ENCODE results near the gene KCNJ5.

Gene KCNJ5

GRCh38 chr11:128907585-128907984 lies 16.4 kb downstream of the KCNJ5 start:
- Histone ChIP-seq H4K20me1 (ENCODE audit: insufficient read depth, low read length) (no peaks in the 10 kb centered on the region), H3K4me1 (ENCODE audit: insufficient read depth, low read length) (no peaks in the 10 kb centered on the region), H3K27me3 (ENCODE audit: insufficient read depth, low read length, poor library complexity) (peaks cover 44% of the 10 kb centered on the region), H3K36me3 (ENCODE audit: insufficient read depth, low read length) (no peaks in the 10 kb centered on the region), H2AFZ (ENCODE audit: low read depth, low read length) (no peak overlapping the region), H3K4me2 (ENCODE audit: insufficient read depth, low read length) (no peak overlapping the region), H3K79me2 (ENCODE audit: insufficient read depth, low read length) (no peaks in the 10 kb centered on the region), H3K4me3 (ENCODE audit: low read depth in 1 of 2, low read length in 2 of 2) (no peak overlapping the region), H3K9ac (ENCODE audit: low read depth, low read length) (no peak overlapping the region), H3K27ac (ENCODE audit: low read length) (no peak overlapping the region), H3K9me3 (ENCODE audit: insufficient read depth, low read length, severe bottlenecking) (no peaks in the 10 kb centered on the region)
- no peak for ATAC-seq (ENCODE audit: insufficient read depth, low read depth)
- TF ChIP-seq CTCF (IDR thresholded peaks at IDR 0.05; ENCODE audit: borderline replicate concordance, extremely low read depth, low read length, poor library complexity, severe bottlenecking) (no peak), EZH2 (IDR thresholded peaks at IDR 0.05; ENCODE audit: borderline replicate concordance, low read depth, low read length, severe bottlenecking) (no peak)
- no peak for DNase-seq

- ATAC-seq (ENCODE audit: insufficient read depth, low read depth) (no peak), DNase-seq (no peak)
- peaks cover 33% of the 10 kb centered on the region for H3K27me3 ChIP-seq (ENCODE audit: insufficient read depth, low read length, poor library complexity)
- TF ChIP-seq EZH2 (IDR thresholded peaks at IDR 0.05; ENCODE audit: borderline replicate concordance, low read depth, low read length, severe bottlenecking) (no peak), CTCF (IDR thresholded peaks at IDR 0.05; ENCODE audit: borderline replicate concordance, extremely low read depth, low read length, poor library complexity, severe bottlenecking) (no peak)
- no peaks in the 10 kb centered on the region for H3K79me2 ChIP-seq (ENCODE audit: insufficient read depth, low read length)
- no peak overlapping the region for H3K27ac ChIP-seq (ENCODE audit: low read length)
- no peak overlapping the region for H3K9ac ChIP-seq (ENCODE audit: low read depth, low read length)
- H4K20me1 ChIP-seq (ENCODE audit: insufficient read depth, low read length): no peaks in the 10 kb centered on the region
- H3K4me3 ChIP-seq (ENCODE audit: low read depth in 1 of 2, low read length in 2 of 2): no peak overlapping the region
- H3K36me3 ChIP-seq (ENCODE audit: insufficient read depth, low read length): no peaks in the 10 kb centered on the region
- H3K9me3 ChIP-seq (ENCODE audit: insufficient read depth, low read length, severe bottlenecking): no peaks in the 10 kb centered on the region
- H3K4me2 ChIP-seq (ENCODE audit: insufficient read depth, low read length): no peak overlapping the region
- H3K4me1 ChIP-seq (ENCODE audit: insufficient read depth, low read length): no peaks in the 10 kb centered on the region
- no peak overlapping the region for H2AFZ ChIP-seq (ENCODE audit: low read depth, low read length)
These were observed 17.5 kb downstream of the KCNJ5 start for GRCh38 chr11:128908391-128909246.

- Histone ChIP-seq H3K79me2 (ENCODE audit: insufficient read depth, low read length) (no peaks in the 10 kb centered on the region), H3K27ac (ENCODE audit: low read length) (no peak overlapping the region), H3K27me3 (ENCODE audit: insufficient read depth, low read length, poor library complexity) (peaks cover 24% of the 10 kb centered on the region), H3K4me1 (ENCODE audit: insufficient read depth, low read length) (no peaks in the 10 kb centered on the region), H3K4me2 (ENCODE audit: insufficient read depth, low read length) (no peak overlapping the region), H3K9me3 (ENCODE audit: insufficient read depth, low read length, severe bottlenecking) (no peaks in the 10 kb centered on the region), H3K4me3 (ENCODE audit: low read depth in 1 of 2, low read length in 2 of 2) (no peak overlapping the region), H3K36me3 (ENCODE audit: insufficient read depth, low read length) (no peaks in the 10 kb centered on the region), H2AFZ (ENCODE audit: low read depth, low read length) (no peak overlapping the region), H4K20me1 (ENCODE audit: insufficient read depth, low read length) (no peaks in the 10 kb centered on the region), H3K9ac (ENCODE audit: low read depth, low read length) (no peak overlapping the region)
- ATAC-seq (ENCODE audit: insufficient read depth, low read depth): no peak
- no peak for DNase-seq
- TF ChIP-seq EZH2 (IDR thresholded peaks at IDR 0.05; ENCODE audit: borderline replicate concordance, low read depth, low read length, severe bottlenecking) (no peak), CTCF (IDR thresholded peaks at IDR 0.05; ENCODE audit: borderline replicate concordance, extremely low read depth, low read length, poor library complexity, severe bottlenecking) (no peak)
These were observed 18.4 kb downstream of the KCNJ5 start for GRCh38 chr11:128909438-128910125.
